Measurements from ENCODE around the gene DYNLT1. TPM values are rescaled to one million over a fixed set of nuclear protein-coding genes. Genes with fewer than 3 reads are reported as not detected.

DYNLT1 gene
- total RNA-seq, 4 donors from 2014 or later: 2.8 to 104 (median 75.5) TPM

DNA sequence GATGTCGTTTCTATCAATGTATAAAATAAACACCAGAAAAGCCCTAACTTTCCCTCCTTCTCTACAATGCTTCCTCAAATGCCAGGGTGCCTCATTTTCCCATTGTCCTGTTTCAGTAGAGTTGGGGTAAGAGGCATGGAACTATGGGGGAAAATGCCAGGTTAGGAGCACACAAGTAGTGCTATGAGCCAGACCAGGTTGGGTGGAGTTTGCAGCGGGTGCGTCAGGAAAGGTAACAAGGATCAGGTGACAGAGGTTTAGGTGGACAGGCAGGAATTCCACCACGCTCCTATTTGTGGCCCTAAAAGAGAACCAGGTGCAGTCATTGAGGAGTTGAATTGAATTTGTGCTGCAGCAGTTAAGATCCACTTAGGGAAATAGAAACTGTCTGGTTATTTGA, 41.8 kb upstream of the DYNLT1 start:
- H3K27ac ChIP-seq: peak overlapping the region; percentile 34 to 60 (median 50)
- TF ChIP-seq, protein P1, sequence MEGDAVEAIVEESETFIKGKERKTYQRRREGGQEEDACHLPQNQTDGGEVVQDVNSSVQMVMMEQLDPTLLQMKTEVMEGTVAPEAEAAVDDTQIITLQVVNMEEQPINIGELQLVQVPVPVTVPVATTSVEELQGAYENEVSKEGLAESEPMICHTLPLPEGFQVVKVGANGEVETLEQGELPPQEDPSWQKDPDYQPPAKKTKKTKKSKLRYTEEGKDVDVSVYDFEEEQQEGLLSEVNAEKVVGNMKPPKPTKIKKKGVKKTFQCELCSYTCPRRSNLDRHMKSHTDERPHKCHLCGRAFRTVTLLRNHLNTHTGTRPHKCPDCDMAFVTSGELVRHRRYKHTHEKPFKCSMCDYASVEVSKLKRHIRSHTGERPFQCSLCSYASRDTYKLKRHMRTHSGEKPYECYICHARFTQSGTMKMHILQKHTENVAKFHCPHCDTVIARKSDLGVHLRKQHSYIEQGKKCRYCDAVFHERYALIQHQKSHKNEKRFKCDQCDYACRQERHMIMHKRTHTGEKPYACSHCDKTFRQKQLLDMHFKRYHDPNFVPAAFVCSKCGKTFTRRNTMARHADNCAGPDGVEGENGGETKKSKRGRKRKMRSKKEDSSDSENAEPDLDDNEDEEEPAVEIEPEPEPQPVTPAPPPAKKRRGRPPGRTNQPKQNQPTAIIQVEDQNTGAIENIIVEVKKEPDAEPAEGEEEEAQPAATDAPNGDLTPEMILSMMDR (IDR thresholded peaks at IDR 0.05): no peak
- TF ChIP-seq POLR2AphosphoS5 (IDR thresholded peaks at IDR 0.05) (no peak), POLR2A (IDR thresholded peaks at IDR 0.05) (no peak), EP300 (IDR thresholded peaks at IDR 0.05; ENCODE audit: low read depth) (no peak)
- WGBS, 2 donors (ENCODE audit: low coverage in 1 of 2): 17 to 52% methylated on average over 1 to 4 of the region's 4 CpGs
- H3K4me3 ChIP-seq: no peak overlapping the region
- H3K27me3 ChIP-seq: no peaks in the 10 kb centered on the region
- intact Hi-C loops (cut with DNase I; ENCODE audit: low total_unique reads): no loop called here
- H3K9me3 ChIP-seq: no peaks in the 10 kb centered on the region
- H3K36me3 ChIP-seq: no peaks in the 10 kb centered on the region
- peaks cover 0 to 22% (median under 1%) of the 10 kb centered on the region in 4 donors for H3K4me1 ChIP-seq
- no peak for DNase-seq
- in situ Hi-C loops (cut with MboI; ENCODE audit: low pct_ligation_motif_present in 1 of 4, low pct_unique_long_range_greater_than_20kb in 1 of 4, low sequenced_read_pairs in 3 of 4): loop anchor here in 2 of 4 donors (25.0 kb wide), 2 partner anchors 426 to 474 kb away; no protein-coding TSS in a partner anchor

DNA sequence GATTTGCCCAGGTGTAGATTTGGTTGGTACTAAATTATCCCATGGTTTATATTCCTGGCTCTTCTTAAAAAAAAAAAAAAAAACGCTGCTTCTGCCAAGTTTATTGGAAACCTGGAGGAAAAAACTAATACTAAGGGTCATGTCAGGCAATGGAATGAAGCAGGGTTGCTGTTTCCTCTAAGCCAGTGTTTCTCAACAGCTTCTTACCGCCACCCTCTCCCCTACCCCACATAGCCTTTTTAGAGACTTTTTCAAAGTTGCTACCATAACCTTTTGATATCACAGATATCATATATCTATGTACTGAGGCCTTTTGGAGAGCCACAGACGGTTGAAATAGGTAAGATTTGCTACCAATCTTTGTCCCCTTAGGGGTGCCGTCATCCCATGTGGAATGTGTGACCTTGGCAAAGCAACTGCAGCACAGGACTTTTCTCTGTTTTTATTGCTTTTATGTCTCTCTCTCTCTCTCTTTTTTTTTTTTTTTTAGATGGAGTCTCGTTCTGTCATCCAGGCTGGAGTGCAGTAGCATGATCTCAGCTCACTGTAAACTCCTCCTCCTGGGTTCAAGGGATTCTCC, 40.3 kb upstream of the DYNLT1 start:
- Histone ChIP-seq H3K4me3 (no peak overlapping the region), H3K27me3 (no peaks in the 10 kb centered on the region), H3K9me3 (no peaks in the 10 kb centered on the region), H3K36me3 (no peaks in the 10 kb centered on the region), H3K4me1 (peaks cover 0 to 21% (median 0%) of the 10 kb centered on the region in 4 donors), H3K27ac (peak overlapping the region in 1 of 4 donors; percentile 18)
- intact Hi-C loops (cut with DNase I; ENCODE audit: low total_unique reads): no loop called here
- in situ Hi-C loops (cut with MboI; ENCODE audit: low pct_ligation_motif_present in 1 of 4, low pct_unique_long_range_greater_than_20kb in 1 of 4, low sequenced_read_pairs in 3 of 4): loop anchor here in 2 of 4 donors (25.0 kb wide), 2 partner anchors 427 to 473 kb away; no protein-coding TSS in a partner anchor
- WGBS, 2 donors (ENCODE audit: low coverage in 1 of 2): 39 to 44% methylated on average over 3 to 5 of the region's 5 CpGs
- TF ChIP-seq, protein P1 (IDR thresholded peaks at IDR 0.05): no peak
- TF ChIP-seq EP300 (IDR thresholded peaks at IDR 0.05; ENCODE audit: low read depth) (no peak), POLR2AphosphoS5 (IDR thresholded peaks at IDR 0.05) (no peak), POLR2A (IDR thresholded peaks at IDR 0.05) (no peak)
- no peak for DNase-seq

DNA sequence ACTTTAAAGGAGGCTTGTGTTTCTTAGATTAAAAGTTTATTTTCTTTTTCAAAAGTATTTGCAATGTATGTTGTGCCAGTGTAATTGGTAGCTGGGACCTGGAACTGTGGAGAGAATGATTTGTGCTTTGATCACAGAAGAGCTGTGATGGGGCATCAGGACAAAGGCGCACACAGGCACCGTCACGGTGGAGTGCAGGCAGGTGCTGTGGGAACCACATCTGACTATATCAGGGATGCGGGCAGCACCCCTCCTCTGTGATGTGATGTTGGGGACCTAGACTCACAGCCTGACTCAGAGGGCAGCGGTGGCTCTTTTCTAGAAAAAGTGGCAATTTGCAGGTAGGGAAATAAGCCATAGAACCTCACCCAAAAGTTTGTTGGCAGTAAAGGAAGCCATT, 39.8 kb upstream of the DYNLT1 start:
- DNase-seq: no peak
- H3K4me1 ChIP-seq: peaks cover 0 to 21% (median 0%) of the 10 kb centered on the region in 4 donors
- in situ Hi-C loops (cut with MboI; ENCODE audit: low pct_ligation_motif_present in 1 of 4, low pct_unique_long_range_greater_than_20kb in 1 of 4, low sequenced_read_pairs in 3 of 4): loop anchor here in 2 of 4 donors (25.0 kb wide), 2 partner anchors 428 to 472 kb away; no protein-coding TSS in a partner anchor
- WGBS, 2 donors (ENCODE audit: low coverage in 1 of 2): 67 to 75% methylated on average over 4 to 5 of the region's 5 CpGs
- H3K27ac ChIP-seq: no peak overlapping the region
- H3K4me3 ChIP-seq: no peak overlapping the region
- no peak for TF ChIP-seq EP300 (IDR thresholded peaks at IDR 0.05; ENCODE audit: low read depth)
- TF ChIP-seq, protein P1 (IDR thresholded peaks at IDR 0.05): no peak
- no peak for TF ChIP-seq POLR2A (IDR thresholded peaks at IDR 0.05)
- no peak for TF ChIP-seq POLR2AphosphoS5 (IDR thresholded peaks at IDR 0.05)
- no peaks in the 10 kb centered on the region for H3K36me3 ChIP-seq
- no peaks in the 10 kb centered on the region for H3K9me3 ChIP-seq
- H3K27me3 ChIP-seq: no peaks in the 10 kb centered on the region
- intact Hi-C loops (cut with DNase I; ENCODE audit: low total_unique reads): no loop called here

DNA sequence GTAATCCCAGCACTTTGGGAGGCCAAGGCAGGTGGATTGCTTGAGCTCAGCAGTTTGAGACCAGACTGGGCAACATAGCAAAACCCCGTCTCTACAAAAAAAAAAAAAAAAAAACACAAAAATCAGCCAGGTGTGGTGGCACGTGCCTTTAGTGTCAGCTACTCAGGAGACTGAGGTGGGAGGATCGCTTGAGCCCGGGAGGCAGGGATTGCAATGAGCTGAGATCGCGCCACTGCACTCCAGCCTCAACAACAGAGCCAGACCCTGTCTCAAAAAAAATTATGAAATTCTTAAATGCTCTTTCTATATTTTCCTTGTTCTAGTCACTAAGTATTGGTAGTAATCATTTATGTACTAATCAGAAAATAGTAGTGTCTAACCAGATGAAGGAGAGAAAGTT, 35.9 kb upstream of the DYNLT1 start:
- Histone ChIP-seq H3K4me1 (peaks cover 0 to 9% (median 0%) of the 10 kb centered on the region in 4 donors), H3K27me3 (no peaks in the 10 kb centered on the region), H3K27ac (no peak overlapping the region), H3K4me3 (no peak overlapping the region), H3K36me3 (no peaks in the 10 kb centered on the region), H3K9me3 (no peaks in the 10 kb centered on the region)
- intact Hi-C loops (cut with DNase I; ENCODE audit: low total_unique reads) (no loop called here), in situ Hi-C loops (cut with MboI; ENCODE audit: low pct_ligation_motif_present in 1 of 4, low pct_unique_long_range_greater_than_20kb in 1 of 4, low sequenced_read_pairs in 3 of 4) (loop anchor here in 2 of 4 donors (25.0 kb wide), 2 partner anchors 432 to 468 kb away; no protein-coding TSS in a partner anchor)
- 94 to 100% methylated on average over 2 to 6 of the region's 6 CpGs for WGBS, 2 donors (ENCODE audit: low coverage in 1 of 2)
- TF ChIP-seq EP300 (IDR thresholded peaks at IDR 0.05; ENCODE audit: low read depth): no peak
- TF ChIP-seq, protein P1 (IDR thresholded peaks at IDR 0.05): no peak
- no peak for TF ChIP-seq POLR2AphosphoS5 (IDR thresholded peaks at IDR 0.05)
- no peak for TF ChIP-seq POLR2A (IDR thresholded peaks at IDR 0.05)
- DNase-seq: no peak
